Measurements from ENCODE around the gene OTULIN.

The OTULIN gene

GRCh38 chr5:14698495-14698894 lies 34.0 kb downstream of the OTULIN start:
- ATAC-seq: no peak
- TF ChIP-seq ZC3H10 (CRISPR knock-in tag; IDR thresholded peaks at IDR 0.05) (no peak), ZFP30 (CRISPR knock-in tag; IDR thresholded peaks at IDR 0.05) (no peak), GLIS3 (CRISPR knock-in tag; IDR thresholded peaks at IDR 0.05) (no peak), OSR1 (CRISPR knock-in tag; IDR thresholded peaks at IDR 0.05) (no peak), ISL1 (CRISPR knock-in tag; IDR thresholded peaks at IDR 0.05) (no peak), PATZ1 (CRISPR knock-in tag; IDR thresholded peaks at IDR 0.05; ENCODE audit: borderline replicate concordance) (no peak), PPARA (CRISPR knock-in tag; IDR thresholded peaks at IDR 0.05; ENCODE audit: borderline replicate concordance) (no peak), RARB (CRISPR knock-in tag; IDR thresholded peaks at IDR 0.05) (no peak), TCF4 (CRISPR knock-in tag; IDR thresholded peaks at IDR 0.05; ENCODE audit: borderline replicate concordance) (no peak), ZFP3 (CRISPR knock-in tag; IDR thresholded peaks at IDR 0.05) (no peak), ARNTL (CRISPR knock-in tag; IDR thresholded peaks at IDR 0.05; ENCODE audit: borderline replicate concordance, low read depth) (no peak), BACH2 (CRISPR knock-in tag; IDR thresholded peaks at IDR 0.05; ENCODE audit: borderline replicate concordance) (no peak), POU6F1 (CRISPR knock-in tag; IDR thresholded peaks at IDR 0.05; ENCODE audit: borderline replicate concordance, low read depth) (no peak)

GRCh38 chr5:14699159-14699558 lies 34.6 kb downstream of the OTULIN start:
- ATAC-seq: no peak

GRCh38 chr5:14699807-14700400 lies 35.4 kb downstream of the OTULIN start:
- ATAC-seq: no peak
- TF ChIP-seq GLIS3 (CRISPR knock-in tag; IDR thresholded peaks at IDR 0.05) (no peak), POU6F1 (CRISPR knock-in tag; IDR thresholded peaks at IDR 0.05; ENCODE audit: borderline replicate concordance, low read depth) (no peak), ZC3H10 (CRISPR knock-in tag; IDR thresholded peaks at IDR 0.05) (no peak), CSDC2 (CRISPR knock-in tag; IDR thresholded peaks at IDR 0.05) (no peak), SNAI2 (CRISPR knock-in tag; IDR thresholded peaks at IDR 0.05) (no peak), ZNF8 (CRISPR knock-in tag; IDR thresholded peaks at IDR 0.05) (no peak), PATZ1 (CRISPR knock-in tag; IDR thresholded peaks at IDR 0.05; ENCODE audit: borderline replicate concordance) (no peak), TCF4 (CRISPR knock-in tag; IDR thresholded peaks at IDR 0.05; ENCODE audit: borderline replicate concordance) (no peak), ZNF70 (CRISPR knock-in tag; IDR thresholded peaks at IDR 0.05) (no peak), ZNF565 (CRISPR knock-in tag; conservative IDR thresholded peaks at IDR 0.05; ENCODE audit: low read depth) (no peak), ISL1 (CRISPR knock-in tag; IDR thresholded peaks at IDR 0.05) (no peak), PPARA (CRISPR knock-in tag; IDR thresholded peaks at IDR 0.05; ENCODE audit: borderline replicate concordance) (no peak), ZFP3 (CRISPR knock-in tag; IDR thresholded peaks at IDR 0.05) (no peak)

More at GRCh38 chr5:14699159-14699558, 34.6 kb downstream of the OTULIN start:
- no peak for TF ChIP-seq ZNF8 (CRISPR knock-in tag; IDR thresholded peaks at IDR 0.05)
- no peak for TF ChIP-seq ISL1 (CRISPR knock-in tag; IDR thresholded peaks at IDR 0.05)

GRCh38 chr5:14700478-14701436 lies 36.2 kb downstream of the OTULIN start:
- TF ChIP-seq ZNF8 (CRISPR knock-in tag; IDR thresholded peaks at IDR 0.05) (no peak), ARNTL (CRISPR knock-in tag; IDR thresholded peaks at IDR 0.05; ENCODE audit: borderline replicate concordance, low read depth) (no peak), SNAI2 (CRISPR knock-in tag; IDR thresholded peaks at IDR 0.05) (no peak), ZC3H10 (CRISPR knock-in tag; IDR thresholded peaks at IDR 0.05) (no peak), TOX (CRISPR knock-in tag; IDR thresholded peaks at IDR 0.05; ENCODE audit: borderline replicate concordance) (no peak), CSRNP3 (CRISPR knock-in tag; IDR thresholded peaks at IDR 0.05) (no peak), ZNF565 (CRISPR knock-in tag; conservative IDR thresholded peaks at IDR 0.05; ENCODE audit: low read depth) (no peak), RARB (CRISPR knock-in tag; IDR thresholded peaks at IDR 0.05) (no peak)
- ATAC-seq: no peak; the same call in 1 of the 3 replicates

Data from SK-N-SH treated with all-trans-retinoic acid at 6 μM for 48 hours (cell line).